NOMO-1 (cell line): Measurements from ENCODE around the gene CORO7.

Experiments
- DNase-seq, 2 experiments: peaks; one replicate each; lab custom pipeline; 2025; ENCODE audit not compliant: unreplicated experiment in 2 of 2; lab: John Stamatoyannopoulos, UW

Gene CORO7

GRCh38 chr16:4426722-4427372, 10.5 kb upstream of the CORO7 start:
- no peak for DNase-seq

- peak in 1 of 2 experiments; percentile 55 for DNase-seq
These were observed 9.8 kb upstream of the CORO7 start for GRCh38 chr16:4426021-4426684.

GRCh38 chr16:4425378-4426020, 9.1 kb upstream of the CORO7 start, which contains the start of gene DNAJA3:
Gene DNAJA3, plus strand, starts transcription at chr16:4425868. Its CDS starts 14 bp downstream, at chr16:4425882.
- peak; percentile 93 to 94 for DNase-seq

- peak; percentile 40 to 76 for DNase-seq
These were observed 4.2 kb upstream of the CORO7 start for GRCh38 chr16:4420505-4421105.

- DNase-seq: no peak
These were observed 3.1 kb upstream of the CORO7 start for GRCh38 chr16:4419402-4419959.

- peak; percentile 77 to 85 for DNase-seq
These were observed 727 bp downstream of the CORO7 start for GRCh38 chr16:4415538-4416199.

- DNase-seq: no peak
These were observed 2.0 kb downstream of the CORO7 start for GRCh38 chr16:4414187-4414917.

- no peak for DNase-seq
These were observed 3.5 kb downstream of the CORO7 start for GRCh38 chr16:4412854-4413253.

GRCh38 chr16:4412159-4412558, 4.2 kb downstream of the CORO7 start:
- no peak for DNase-seq

- no peak for DNase-seq
These were observed 4.7 kb downstream of the CORO7 start for GRCh38 chr16:4411684-4412083.

GRCh38 chr16:4410335-4411075, 5.9 kb downstream of the CORO7 start:
- DNase-seq: no peak

GRCh38 chr16:4409081-4409932, 7.1 kb downstream of the CORO7 start:
- DNase-seq: no peak

- DNase-seq: no peak
These were observed 8.1 kb downstream of the CORO7 start for GRCh38 chr16:4408323-4408690.

- no peak for DNase-seq
These were observed 8.7 kb downstream of the CORO7 start for GRCh38 chr16:4407543-4408322.

- no peak for DNase-seq
These were observed 11.3 kb downstream of the CORO7 start for GRCh38 chr16:4404967-4405696.

- no peak for DNase-seq
These were observed 12.0 kb downstream of the CORO7 start for GRCh38 chr16:4404247-4404966.
